HUES64 (cell line): ENCODE data around the gene A2M.

Experiments used
- H3K27ac ChIP-seq: 2 replicates; pipeline ENCODE4 v1.7.0; 2013; ENCODE audit warnings: low read depth, low read length, inconsistent platforms
- H3K27me3 ChIP-seq: 2 replicates; pipeline ENCODE4 v1.6.1; 2013; ENCODE audit warnings: mild to moderate bottlenecking, low read length; ENCODE audit not compliant: insufficient read depth
- H3K36me3 ChIP-seq: 2 replicates; pipeline ENCODE4 v1.6.1; 2013; ENCODE audit warnings: mild to moderate bottlenecking, low read length; ENCODE audit not compliant: insufficient read depth
- H3K4me1 ChIP-seq: 2 replicates; pipeline ENCODE4 v1.6.1; 2013; ENCODE audit warnings: mild to moderate bottlenecking, low read length, moderate library complexity; ENCODE audit not compliant: insufficient read depth
- H3K4me3 ChIP-seq: 2 replicates; pipeline ENCODE4 v1.5.1; 2013; ENCODE audit warnings: mild to moderate bottlenecking, low read length, moderate library complexity
- H3K9ac ChIP-seq: 2 replicates; pipeline ENCODE4 v1.6.1; 2013; ENCODE audit warnings: mild to moderate bottlenecking, low read depth, low read length
- H3K9me3 ChIP-seq: 2 replicates; pipeline ENCODE4 v1.6.1; 2013; ENCODE audit warnings: low read depth, low read length; ENCODE audit not compliant: insufficient read depth
- WGBS: fragments of 150-250, 120-280 bp; methylation state at CpG from one replicate; pipeline ENCODE4 v1.1.7; 2013; ENCODE audit warnings: missing lambda C conversion rate; 5-methylcytosine and 5-hydroxymethylcytosine counted together

Gene A2M

DNA sequence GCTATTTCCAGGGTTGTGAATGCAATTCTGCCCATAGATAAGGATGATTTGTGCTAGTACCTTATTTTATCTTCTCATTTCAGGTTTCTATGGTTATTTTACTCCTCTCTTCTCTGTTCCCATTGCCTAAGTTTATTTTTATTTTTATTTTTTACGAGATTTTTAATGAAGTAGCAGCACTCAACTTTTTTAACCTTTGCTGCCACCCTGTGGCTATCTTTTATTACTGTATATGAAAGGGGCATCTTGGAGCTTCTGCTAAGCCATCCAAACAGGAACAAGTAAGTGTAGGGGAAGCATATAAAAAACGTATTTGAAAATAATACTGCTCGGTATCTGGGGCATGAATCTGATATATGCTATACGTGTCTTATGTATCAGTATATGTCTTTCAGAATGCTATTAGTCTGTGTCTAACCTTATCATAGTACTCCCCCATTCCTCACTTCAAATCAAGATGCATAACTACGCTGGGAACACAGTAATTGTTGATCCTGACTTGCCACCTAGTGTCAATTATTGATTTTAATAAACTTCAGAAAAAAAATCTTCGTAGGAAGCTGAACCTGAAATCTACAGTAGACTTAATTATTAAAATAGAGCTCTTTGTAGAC, 66.1 kb downstream of the A2M start:
- no peak overlapping the region for H3K27ac ChIP-seq
- H3K4me3 ChIP-seq = no peak overlapping the region
- WGBS = 57% methylated on average over 4 of the region's 6 CpGs
- no peaks in the 10 kb centered on the region for H3K9me3 ChIP-seq
- no peak overlapping the region for H3K9ac ChIP-seq
- no peaks in the 10 kb centered on the region for H3K27me3 ChIP-seq
- no peaks in the 10 kb centered on the region for H3K36me3 ChIP-seq
- H3K4me1 ChIP-seq = no peaks in the 10 kb centered on the region

DNA sequence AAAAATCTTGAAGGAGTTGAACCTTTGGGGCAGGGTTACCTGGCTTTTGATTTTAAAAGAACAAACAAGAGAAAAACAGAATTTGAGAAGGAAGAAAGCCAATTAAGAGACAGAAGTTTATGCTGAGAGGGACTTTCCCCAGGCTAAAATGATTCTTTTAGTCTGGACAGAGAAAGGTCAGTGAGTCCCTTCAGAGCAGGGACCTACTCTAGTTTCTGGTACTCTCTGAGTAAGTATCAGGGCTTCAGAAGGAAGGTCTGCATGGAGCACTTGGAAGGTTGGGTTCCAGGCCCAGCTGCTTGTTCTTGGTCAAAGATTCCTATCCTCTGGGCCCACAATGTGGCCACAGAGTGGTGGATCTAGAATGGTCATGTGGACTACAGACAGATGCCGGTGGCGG, 66.8 kb downstream of the A2M start:
- no peak overlapping the region for H3K27ac ChIP-seq
- no peaks in the 10 kb centered on the region for H3K9me3 ChIP-seq
- no peak overlapping the region for H3K9ac ChIP-seq
- WGBS = 93% methylated on average over 2 of the region's 2 CpGs
- no peaks in the 10 kb centered on the region for H3K27me3 ChIP-seq
- no peaks in the 10 kb centered on the region for H3K4me1 ChIP-seq
- H3K36me3 ChIP-seq = no peaks in the 10 kb centered on the region
- no peak overlapping the region for H3K4me3 ChIP-seq

DNA sequence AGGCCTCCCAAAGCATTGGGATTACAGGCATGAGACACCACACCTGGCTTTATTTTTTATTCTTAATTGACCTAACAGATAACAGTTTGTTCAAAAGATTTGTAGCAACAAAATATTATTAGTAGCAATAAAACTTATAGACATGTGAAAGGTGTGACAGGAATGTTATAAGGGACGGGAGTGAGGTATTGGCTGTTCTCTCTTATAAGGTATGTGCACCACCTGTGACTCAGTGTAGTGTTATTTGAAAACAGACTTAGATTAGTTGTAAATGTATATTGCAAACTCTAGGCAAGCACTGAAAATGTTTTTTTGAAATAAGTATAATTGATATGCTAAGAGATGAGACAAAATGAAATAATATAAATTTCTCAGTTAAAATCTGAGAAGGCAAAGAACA, 68.6 kb downstream of the A2M start:
- no peaks in the 10 kb centered on the region for H3K9me3 ChIP-seq
- no peaks in the 10 kb centered on the region for H3K4me1 ChIP-seq
- H3K9ac ChIP-seq = no peak overlapping the region
- WGBS = 87% methylated on average over 1 of the region's 1 CpG
- no peaks in the 10 kb centered on the region for H3K36me3 ChIP-seq
- H3K27me3 ChIP-seq = no peaks in the 10 kb centered on the region
- no peak overlapping the region for H3K4me3 ChIP-seq
- no peak overlapping the region for H3K27ac ChIP-seq

DNA sequence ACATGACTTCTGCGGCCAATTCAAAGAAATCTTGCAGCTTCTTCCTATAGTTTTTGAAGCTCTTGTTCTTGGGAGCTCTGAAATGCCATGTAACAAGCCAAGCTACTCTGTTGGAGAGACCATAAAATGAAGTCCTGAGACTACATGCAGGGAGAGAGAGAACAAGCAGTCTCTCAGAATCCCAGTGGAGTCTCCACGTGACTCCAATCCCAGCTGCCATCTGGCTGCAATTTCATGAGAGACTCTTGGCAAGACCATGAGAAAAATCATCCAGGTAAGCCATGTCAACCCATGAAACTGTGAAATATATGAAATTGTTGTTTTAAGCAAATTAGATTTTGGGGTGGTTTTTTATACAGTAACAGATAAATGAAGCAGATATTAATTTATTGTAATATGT, 72.0 kb downstream of the A2M start:
- Histone ChIP-seq H3K36me3 (no peaks in the 10 kb centered on the region), H3K27ac (no peak overlapping the region), H3K27me3 (no peaks in the 10 kb centered on the region), H3K9ac (no peak overlapping the region), H3K4me3 (no peak overlapping the region), H3K9me3 (no peaks in the 10 kb centered on the region), H3K4me1 (no peaks in the 10 kb centered on the region)
- WGBS = 93% methylated on average over 2 of the region's 2 CpGs

DNA sequence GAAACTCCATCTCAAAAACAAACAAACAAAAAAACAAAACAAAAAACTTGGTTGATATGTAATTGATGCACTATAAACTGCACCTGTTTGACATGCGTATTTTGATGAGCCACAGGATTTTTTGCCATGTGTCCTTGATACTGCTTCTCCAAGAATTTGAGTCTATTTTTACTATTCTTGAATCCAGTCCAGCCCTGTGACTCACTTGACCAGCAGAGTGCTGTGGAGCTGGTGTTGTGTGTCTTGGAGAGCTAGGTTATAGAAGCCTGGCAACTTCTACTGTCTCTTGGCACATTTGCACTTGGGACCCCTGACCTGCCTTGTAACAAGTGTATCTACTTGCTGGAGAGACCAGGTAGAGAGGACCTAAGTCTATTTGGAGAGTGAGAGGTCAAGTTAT, 74.4 kb downstream of the A2M start:
- Histone ChIP-seq H3K9me3 (no peaks in the 10 kb centered on the region), H3K27ac (no peak overlapping the region), H3K4me3 (no peak overlapping the region), H3K36me3 (no peaks in the 10 kb centered on the region), H3K9ac (no peak overlapping the region), H3K4me1 (no peaks in the 10 kb centered on the region), H3K27me3 (no peaks in the 10 kb centered on the region)
- 93% methylated on average over 1 of the region's 1 CpG for WGBS

DNA sequence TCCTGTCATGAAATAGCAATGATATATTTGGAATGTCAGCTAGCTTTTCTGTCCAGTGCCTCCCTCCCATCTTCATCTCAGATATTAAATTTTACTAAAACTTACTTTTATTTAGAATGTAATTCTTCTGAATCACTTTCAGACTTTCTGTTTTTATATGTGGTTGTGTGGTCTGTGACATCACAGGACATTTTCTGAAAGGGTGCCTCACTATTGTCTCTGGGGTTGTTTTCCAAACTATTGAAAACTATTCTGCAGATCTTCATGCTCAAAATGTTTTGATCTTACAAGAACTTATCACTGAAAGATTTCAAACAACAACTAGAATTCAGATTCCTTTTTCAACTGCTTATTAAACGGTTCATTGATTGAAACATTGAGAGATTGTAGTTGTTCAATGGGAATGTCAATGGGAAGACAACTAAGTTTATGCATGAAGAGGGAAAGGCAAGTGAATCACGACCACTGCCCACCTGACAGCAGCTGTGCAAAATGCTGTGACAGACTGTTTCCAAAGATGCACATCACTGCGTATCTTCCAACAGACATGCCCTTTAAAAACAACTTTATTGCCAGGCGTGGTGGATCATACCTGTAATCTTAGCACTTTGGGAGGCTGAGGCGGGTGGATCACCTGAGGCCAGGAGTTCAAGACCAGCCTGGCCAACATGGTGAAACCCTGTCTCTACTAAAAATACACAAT, 75.1 kb downstream of the A2M start:
- H3K36me3 ChIP-seq = no peaks in the 10 kb centered on the region
- no peaks in the 10 kb centered on the region for H3K9me3 ChIP-seq
- H3K27me3 ChIP-seq = no peaks in the 10 kb centered on the region
- 92% methylated on average over 5 of the region's 5 CpGs for WGBS
- no peaks in the 10 kb centered on the region for H3K4me1 ChIP-seq
- no peak overlapping the region for H3K9ac ChIP-seq
- no peak overlapping the region for H3K27ac ChIP-seq
- H3K4me3 ChIP-seq = no peak overlapping the region

DNA sequence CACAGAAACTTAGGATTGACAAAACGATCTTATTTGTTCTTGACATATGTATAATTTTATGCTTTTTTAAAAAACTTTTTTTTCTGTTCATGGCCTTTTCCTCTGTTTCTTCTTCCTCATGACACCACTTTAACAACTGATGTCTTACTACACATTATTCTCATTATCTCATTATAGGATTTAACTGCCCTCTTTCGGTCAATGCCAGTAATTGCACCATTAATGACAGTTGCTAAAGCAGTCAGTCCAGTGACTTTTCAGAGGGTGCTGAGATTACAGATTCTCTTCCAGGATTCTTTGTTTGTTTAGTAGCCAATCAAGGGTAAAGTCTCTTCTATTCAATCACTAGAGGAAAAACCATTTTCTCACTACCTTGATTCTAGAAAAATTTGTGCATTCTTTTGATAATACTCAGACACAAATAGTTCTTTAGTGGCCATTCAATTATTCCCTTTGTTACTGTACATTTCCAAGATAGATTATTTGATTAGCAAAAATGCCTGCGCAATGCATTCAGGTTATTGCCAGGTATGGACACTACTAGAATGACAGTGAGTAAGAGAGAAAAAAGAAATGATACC, 76.2 kb downstream of the A2M start:
- H3K4me3 ChIP-seq = no peak overlapping the region
- 20% methylated on average over 2 of the region's 3 CpGs for WGBS

DNA sequence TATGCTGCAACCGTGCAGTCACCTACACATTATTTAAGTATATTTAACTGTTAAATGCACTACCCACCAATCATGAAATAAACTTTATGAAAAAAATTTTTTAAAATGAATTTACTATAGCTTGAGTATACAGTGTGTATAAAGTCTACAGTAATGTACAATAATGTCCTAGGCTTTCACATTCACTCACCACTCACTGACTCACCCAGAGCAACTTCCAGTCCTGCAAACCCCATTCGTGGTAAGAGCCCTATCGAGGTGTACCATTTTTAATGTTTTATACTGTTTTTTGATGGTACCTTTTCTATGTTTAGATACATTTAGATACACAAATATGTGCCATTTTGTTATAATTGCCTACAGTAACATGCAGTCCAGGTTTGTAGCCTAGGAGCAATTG, 78.3 kb downstream of the A2M start:
- Histone ChIP-seq H3K4me1 (no peaks in the 10 kb centered on the region), H3K9ac (no peak overlapping the region), H3K27me3 (no peaks in the 10 kb centered on the region), H3K4me3 (no peak overlapping the region), H3K36me3 (no peaks in the 10 kb centered on the region), H3K9me3 (no peaks in the 10 kb centered on the region), H3K27ac (no peak overlapping the region)
- 100% methylated on average over 2 of the region's 3 CpGs for WGBS

More for the DNA sequence above, 76.2 kb downstream of the A2M start:
- no peaks in the 10 kb centered on the region for H3K27me3 ChIP-seq
- H3K27ac ChIP-seq = no peak overlapping the region
- H3K36me3 ChIP-seq = no peaks in the 10 kb centered on the region
- H3K9ac ChIP-seq = no peak overlapping the region
- H3K9me3 ChIP-seq = no peaks in the 10 kb centered on the region
- H3K4me1 ChIP-seq = no peaks in the 10 kb centered on the region

DNA sequence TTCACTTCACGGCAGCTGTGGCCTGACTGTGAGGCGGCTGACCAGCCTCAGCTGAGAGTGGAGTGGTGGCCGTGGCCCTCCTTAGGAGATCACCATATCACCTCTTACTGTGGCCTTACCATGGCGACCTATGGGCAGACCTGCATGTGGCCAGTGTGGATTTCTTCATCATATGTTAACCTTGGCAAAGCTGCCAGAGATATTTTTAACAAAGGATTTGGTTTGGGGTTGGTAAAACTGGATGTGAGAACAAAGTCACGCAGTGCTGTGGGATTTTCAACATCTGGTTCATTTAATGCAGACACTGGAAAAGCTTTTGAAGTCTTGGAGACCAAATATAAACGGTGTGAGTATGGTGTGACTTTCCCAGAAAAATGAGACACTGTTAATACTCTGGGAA, 79.5 kb downstream of the A2M start:
- 93% methylated on average over 6 of the region's 6 CpGs for WGBS
- H3K36me3 ChIP-seq = no peaks in the 10 kb centered on the region
- no peaks in the 10 kb centered on the region for H3K4me1 ChIP-seq
- H3K9me3 ChIP-seq = no peaks in the 10 kb centered on the region
- no peak overlapping the region for H3K27ac ChIP-seq
- H3K27me3 ChIP-seq = no peaks in the 10 kb centered on the region
- no peak overlapping the region for H3K9ac ChIP-seq
- no peak overlapping the region for H3K4me3 ChIP-seq

DNA sequence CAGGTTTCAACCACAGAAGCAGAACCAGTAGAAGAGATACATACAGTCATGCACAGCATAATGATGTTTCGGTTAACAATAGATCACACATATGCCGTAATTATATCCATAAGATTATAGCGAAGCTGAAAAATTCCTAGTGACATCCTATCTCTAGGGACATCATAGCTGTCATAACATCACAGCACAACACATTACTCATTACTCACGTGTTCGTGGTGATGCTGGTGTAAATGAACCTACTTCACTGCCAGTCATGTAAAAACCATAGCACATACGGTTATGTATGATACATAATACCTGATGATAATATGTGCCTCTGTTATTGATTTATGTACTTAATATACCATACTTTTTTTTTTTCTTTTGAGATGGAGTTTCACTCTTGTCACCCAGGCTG, 81.6 kb downstream of the A2M start:
- no peaks in the 10 kb centered on the region for H3K9me3 ChIP-seq
- no peaks in the 10 kb centered on the region for H3K27me3 ChIP-seq
- H3K4me1 ChIP-seq = peaks cover 4% of the 10 kb centered on the region; the same call in 1 of the 2 replicates
- no peak overlapping the region for H3K27ac ChIP-seq
- no peaks in the 10 kb centered on the region for H3K36me3 ChIP-seq
- no peak overlapping the region for H3K4me3 ChIP-seq
- no peak overlapping the region for H3K9ac ChIP-seq
- WGBS = 96% methylated on average over 5 of the region's 6 CpGs

DNA sequence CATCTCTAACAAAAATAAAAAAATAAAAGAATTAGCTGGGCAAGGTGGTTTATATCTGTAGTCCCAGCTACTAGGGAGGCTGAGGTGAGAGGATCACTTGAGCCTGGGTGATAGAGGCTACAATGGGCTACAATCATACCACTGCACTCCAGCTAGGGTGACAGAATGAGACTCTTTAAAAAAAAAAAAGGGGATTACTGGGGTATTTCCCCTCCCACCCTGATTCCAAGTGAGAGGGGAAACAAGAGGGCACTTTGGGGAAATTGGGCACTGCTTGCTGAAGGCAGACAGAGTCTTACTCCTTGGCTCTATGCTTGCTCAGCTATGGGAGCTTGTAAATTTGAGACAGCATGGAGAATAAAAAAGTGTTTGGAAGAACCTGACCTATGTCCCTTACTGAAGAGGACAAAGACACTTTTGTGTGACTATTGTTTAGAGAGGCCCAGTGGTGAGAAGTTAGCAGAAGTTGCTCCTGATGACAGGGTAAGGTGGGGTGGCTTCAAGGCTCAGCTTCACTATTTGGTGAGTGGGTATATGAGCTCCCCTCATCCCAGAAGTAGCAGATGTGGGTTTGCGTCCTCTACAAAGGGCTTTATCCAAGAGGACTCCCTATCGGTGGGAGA, 82.3 kb downstream of the A2M start:
- WGBS = 86% methylated on average over 2 of the region's 2 CpGs
- Histone ChIP-seq H3K27me3 (no peaks in the 10 kb centered on the region), H3K9ac (no peak overlapping the region), H3K9me3 (no peaks in the 10 kb centered on the region), H3K4me3 (no peak overlapping the region), H3K36me3 (no peaks in the 10 kb centered on the region), H3K4me1 (peaks cover 4% of the 10 kb centered on the region; the same call in 1 of the 2 replicates), H3K27ac (no peak overlapping the region)
